ENCODE results near the gene FRMD3.
A peak's percentile ranks its signal among the peaks of the same experiment; 100 is the strongest.

Gene FRMD3

DNA sequence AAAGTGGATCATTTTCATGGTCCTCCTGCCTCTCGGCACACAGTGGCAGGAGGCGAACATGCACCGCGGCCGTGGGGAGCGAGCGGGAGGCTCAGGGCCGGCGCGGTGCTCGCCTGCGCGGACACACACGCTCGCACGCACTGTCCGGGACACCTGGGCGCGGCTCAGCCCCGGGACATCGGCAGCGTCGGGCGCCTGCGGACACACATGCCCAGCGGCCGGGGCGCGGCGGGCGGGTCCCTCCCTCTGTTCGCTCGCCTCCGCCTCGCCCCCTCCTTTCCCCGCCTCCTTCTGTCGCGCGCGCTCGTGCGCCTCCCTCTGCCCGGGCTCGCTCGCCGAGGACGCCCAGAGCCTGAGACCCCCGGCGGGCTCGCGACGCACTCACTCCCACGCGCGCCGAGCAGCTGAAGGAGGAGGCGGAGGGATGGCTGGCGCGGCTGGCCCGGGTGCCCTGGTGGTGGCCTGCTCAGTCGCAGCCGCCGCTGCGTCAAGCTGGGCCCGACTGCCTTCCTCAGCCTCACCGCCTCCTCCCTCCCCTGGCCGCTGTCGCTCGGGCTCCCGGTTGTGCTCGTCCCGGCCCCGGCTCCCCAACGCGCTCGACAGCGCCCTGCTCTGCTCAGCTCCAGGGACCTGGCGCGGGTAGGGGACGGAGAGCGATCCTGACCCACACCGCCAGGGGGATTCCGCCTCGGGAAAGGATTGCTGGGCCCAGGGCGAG, at the start of gene FRMD3:
TSS of gene FRMD3 (minus strand) at position 230 of the 718 bp plus-strand sequence. CDS start at position 60, 170 bp downstream.
- no peak for DNase-seq

GRCh38 chr9:83584995-83585394, 46.8 kb upstream of the FRMD3 start:
- no peak for DNase-seq

GRCh38 chr9:83583151-83584014, 45.2 kb upstream of the FRMD3 start:
- DNase-seq, result peak; percentile 31

- DNase-seq, result no peak
Measured at GRCh38 chr9:83582029-83582428, 43.8 kb upstream of the FRMD3 start.

GRCh38 chr9:83574482-83574881, 36.3 kb upstream of the FRMD3 start:
- no peak for DNase-seq

DNA sequence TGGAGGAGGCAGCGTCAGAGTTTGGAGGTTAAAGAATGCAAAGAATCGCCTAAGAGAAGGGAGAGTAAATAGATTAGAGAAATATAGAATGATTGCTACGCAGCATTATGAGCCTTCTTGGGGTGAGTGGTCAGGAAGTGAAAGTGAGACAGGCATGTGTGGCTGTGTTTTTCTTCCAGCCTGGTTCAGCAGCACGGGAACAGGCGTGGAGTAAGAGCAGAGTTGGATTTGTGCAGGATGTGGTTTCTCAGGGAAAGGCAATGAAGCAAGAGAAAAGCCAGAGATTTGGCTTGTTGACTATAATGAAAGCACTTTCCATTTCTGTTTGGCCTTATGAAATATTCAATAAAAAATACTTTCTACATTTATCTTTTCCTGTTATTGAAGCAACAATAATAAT, 34.3 kb upstream of the FRMD3 start:
- no peak for DNase-seq

GRCh38 chr9:83570359-83570758, 32.2 kb upstream of the FRMD3 start:
- DNase-seq, result no peak

GRCh38 chr9:83569326-83569725, 31.1 kb upstream of the FRMD3 start:
- DNase-seq, result no peak

- no peak for DNase-seq
Measured at GRCh38 chr9:83563360-83563759, 25.2 kb upstream of the FRMD3 start.

DNA sequence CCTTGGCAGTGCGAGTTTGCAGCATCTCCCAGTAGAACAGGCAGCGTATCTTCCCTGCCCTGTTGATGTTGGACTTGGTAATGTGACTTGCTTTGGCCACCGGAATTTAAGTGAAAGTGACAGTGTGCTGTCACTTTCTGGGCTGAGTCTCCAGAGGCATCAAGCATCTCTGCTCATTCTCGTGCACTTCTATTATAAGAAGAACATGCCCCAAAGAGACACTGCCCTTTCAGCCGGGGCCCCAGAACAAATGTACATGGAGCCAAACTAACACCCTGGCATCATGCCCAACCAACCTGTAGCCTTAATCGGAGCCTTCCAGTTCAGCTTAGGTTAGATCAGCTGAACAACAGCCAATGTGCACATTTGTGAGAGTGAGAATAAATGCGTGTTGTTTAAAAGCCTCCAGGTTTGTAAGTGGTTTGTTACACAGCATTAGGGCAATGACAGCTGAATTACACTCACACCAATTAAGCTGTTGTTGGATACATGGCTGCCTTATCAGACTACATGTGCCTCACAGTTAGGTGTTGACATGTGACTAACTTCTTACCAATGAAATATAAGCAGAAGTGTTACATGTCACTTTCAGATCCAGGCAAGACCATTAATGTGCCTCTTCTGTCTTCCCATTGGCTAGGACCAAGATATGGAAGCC, 22.1 kb upstream of the FRMD3 start:
- no peak for DNase-seq

DNA sequence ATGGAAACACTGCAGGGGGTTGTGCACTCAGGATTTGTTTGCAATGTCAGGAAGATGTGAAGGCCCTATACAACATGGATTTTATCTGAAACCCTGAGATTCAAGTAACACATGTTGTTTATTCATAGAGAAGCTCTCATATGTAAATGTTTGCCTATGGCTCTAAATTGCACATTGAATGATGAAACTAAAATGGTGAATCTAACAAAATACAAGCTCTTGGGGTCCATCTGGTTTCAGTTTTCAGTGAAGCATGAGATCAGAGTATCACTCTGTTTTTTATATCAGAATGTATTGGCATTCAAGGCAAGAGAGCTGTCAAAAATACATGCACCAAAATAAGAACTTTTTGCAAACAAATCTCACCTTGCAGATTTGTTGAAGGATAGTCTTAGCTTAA, 19.6 kb upstream of the FRMD3 start:
- DNase-seq, result no peak

GRCh38 chr9:83557317-83557716, 19.1 kb upstream of the FRMD3 start:
- DNase-seq, result no peak

DNA sequence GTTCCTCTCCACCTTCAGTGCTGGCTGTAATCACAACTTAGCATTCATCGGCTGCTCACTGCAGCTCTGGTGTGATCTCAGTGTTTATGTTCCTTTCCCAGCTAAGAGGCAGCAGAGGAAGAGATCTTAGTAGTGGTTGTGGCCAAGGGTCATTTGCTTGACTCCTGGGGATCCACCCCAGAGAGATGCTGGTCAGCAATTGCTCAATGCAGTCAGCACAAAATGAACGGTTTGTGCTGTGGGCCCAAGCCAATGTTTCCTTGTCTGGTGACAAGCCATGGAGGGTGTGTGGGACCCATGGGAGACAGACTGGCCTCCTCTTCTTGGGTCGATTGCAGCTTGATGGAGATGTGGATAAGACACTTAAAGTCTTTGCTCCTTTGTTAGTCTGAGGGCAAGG, 16.1 kb upstream of the FRMD3 start:
- DNase-seq, result no peak

GRCh38 chr9:83544002-83544698, 5.9 kb upstream of the FRMD3 start:
- no peak for DNase-seq

DNA sequence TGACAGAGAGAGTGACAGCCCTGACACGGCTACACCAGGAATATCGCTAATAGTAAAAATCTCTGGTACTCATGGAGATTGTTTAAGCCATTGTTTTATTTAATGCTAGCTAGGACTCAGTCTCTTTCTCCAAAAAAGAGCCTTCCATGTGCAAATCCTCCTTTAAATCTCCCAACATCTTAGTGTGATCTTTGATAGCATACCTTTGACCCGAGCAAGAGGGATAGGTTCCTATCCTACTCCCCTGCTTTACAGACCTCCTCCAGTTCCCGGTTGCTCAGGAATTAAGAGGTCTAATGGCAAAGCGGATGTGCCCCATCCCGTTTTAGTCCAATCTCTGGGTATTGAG, 663 bp upstream of the FRMD3 start:
- no peak for DNase-seq

DNA sequence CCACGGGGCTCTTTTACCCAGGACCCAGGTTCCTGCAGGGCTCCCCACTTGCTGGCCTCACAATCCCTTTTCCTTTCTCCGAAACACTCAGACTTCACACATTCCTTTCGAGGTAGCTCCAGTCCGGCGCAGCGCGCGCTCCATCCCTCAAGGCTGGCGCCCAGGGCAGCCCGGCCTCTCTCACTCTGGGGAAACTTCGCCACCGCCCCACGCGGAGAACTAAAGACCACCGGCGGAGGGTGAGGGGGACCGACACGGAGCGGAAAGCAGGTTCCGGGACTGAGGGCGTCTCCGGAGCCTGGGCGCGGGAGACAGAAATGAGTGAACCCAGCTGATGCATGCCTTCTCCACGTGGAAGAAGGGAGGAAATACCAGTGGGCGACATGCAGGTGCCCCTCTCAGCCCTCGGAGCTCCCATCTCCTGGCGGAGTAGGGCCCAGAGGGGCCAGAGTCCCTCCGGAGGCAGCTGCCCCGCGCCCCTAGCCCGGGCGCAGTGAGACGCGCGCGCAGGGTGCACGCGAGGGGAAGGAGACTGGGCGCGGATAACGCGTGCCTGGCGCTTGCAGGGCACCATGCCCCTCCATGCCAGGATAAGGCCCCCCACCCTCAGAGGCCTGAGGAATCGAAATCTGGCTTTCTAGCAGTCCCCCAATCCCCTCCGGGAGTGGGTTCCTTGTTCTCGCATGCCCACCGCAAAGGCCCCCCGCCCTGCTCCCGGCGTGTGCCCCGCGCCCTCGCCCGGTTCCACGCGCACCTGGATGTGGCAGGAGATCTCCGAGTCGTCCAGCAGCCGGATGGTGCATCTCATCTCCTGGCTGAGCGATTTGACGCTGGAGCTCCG, 650 bp downstream of the FRMD3 start:
- DNase-seq, result no peak

DNA sequence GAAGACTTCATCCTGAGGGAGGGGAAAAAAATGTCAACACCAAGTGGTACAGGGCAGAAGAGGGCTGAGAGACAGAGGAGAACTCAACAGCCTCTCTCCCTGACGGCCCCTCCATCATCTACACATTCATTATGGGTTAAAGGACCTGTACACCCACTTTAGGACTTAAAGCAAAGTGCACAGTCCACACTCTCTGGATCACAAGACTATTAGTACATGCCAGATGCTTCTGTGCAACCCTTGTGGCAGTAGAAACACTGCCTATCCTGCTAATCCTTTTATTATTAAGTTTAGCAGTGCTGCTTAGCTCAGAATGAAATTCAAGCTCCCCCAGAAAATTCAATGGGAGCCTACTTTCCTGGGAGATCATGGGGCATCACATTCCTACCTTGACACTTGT, 1.9 kb downstream of the FRMD3 start:
- no peak for DNase-seq

DNA sequence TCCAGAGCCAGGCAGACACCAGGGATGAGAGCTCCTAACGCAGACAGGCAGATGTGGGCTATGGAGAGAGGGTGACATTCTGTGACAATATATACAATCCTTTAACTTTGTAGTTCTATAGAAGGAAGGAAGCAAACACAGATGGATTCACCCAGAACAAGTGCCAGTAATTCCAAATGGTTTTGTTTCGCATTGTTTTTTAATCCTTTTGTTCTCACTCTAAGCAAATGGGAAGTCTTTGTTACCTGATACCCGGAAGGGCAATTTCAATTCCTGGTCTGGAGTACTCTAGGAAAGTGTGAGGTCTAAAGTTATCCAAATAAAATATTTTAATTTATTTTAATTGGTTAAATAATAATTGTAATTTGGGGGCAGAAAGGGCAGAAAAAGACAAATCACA, 2.5 kb downstream of the FRMD3 start:
- DNase-seq, result no peak

GRCh38 chr9:83533296-83533695, 4.9 kb downstream of the FRMD3 start:
- no peak for DNase-seq

DNA sequence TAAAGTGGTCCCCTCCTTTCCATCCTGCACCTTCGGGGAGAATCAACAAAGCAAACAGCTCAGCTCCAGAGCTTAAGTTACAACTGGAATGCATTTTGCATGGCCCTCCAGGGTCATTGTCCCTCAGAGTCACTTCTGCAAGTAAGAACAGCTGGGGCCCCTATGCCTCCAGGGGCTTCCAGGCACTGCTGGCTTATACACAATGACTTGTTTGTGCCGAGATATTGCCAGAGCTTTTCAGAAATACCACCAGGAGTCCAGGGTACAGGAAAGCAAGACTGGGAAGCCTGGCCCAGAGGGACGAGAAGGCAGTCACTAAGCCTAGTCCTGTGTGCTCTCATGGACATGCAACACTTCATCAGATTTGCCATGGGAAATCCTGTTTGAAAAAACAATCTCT, 11.3 kb downstream of the FRMD3 start:
- DNase-seq, result no peak

- no peak for DNase-seq
Measured at GRCh38 chr9:83526211-83526610, 12.0 kb downstream of the FRMD3 start.

GRCh38 chr9:83523684-83524083, 14.5 kb downstream of the FRMD3 start:
- DNase-seq, result no peak
